Measurements from ENCODE around the gene USHBP1. TPM values are rescaled to one million over a fixed set of nuclear protein-coding genes. Genes with fewer than 3 reads are reported as not detected.

Gene USHBP1
- not detected in 2 replicates for total RNA-seq (2014; rRNA removed; shearing (Covaris generic))
- not detected in 2 replicates for polyA plus RNA-seq (2016; fragmentation: Nextera tagmentation; extraction: Ambion mirVana)

DNA sequence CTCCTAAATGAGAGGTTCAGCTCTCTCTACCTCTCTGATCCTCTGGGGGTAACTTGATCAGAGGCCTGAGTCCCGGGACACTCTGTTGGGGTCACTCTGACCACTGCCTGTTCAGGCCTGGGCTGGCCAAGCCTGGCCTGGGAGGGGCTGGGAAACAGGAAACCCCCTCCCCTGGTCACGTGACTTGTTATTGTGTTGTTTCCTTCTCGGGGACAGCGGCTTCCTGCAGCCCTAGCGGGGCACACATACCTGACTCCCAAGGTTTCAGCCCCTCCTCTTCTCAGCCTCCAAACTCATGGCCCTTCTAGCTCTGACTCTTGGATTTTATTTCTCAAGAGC is at the start of gene USHBP1:
TSS of gene USHBP1 (minus strand) at position 105 of the 339 bp plus-strand sequence. CDS start 446 bp downstream, outside the sequence.
- H3K9ac ChIP-seq, result no peak within 1 kb of the TSS

GRCh38 chr19:17314007-17314593 is 49.6 kb upstream of the USHBP1 start:
- Histone ChIP-seq H3K9me2 (ENCODE audit: insufficient read depth) (no peaks in the 10 kb centered on the region), H2AFZ (no peak overlapping the region), H3K9me3 (ENCODE audit: low read depth) (no peaks in the 10 kb centered on the region), H3K36me3 (ENCODE audit: low read depth) (no peaks in the 10 kb centered on the region; the same call in 1 of the 2 replicates), H3K4me3 (no peak overlapping the region), H3K27me3 (replicated peaks; ENCODE audit: insufficient read depth) (no peaks in the 10 kb centered on the region), H3K27ac (no peak overlapping the region), H3K4me2 (ENCODE audit: unreplicated experiment) (no peak overlapping the region), H4K20me1 (ENCODE audit: insufficient read depth) (no peaks in the 10 kb centered on the region), H3K4me1 (ENCODE audit: insufficient read depth) (peaks cover 23% of the 10 kb centered on the region), H3K9ac (no peak overlapping the region), H3K79me2 (ENCODE audit: insufficient read depth) (peaks cover 54% of the 10 kb centered on the region), H3F3A (ENCODE audit: insufficient read depth) (no peaks in the 10 kb centered on the region)
- no peak for DNase-seq
- WGBS, 2 experiments (ENCODE audit: low coverage in 1 of 2, low lambda C conversion rate in 2 of 2, missing lambda C conversion rate in 2 of 2), result 94 to 95% methylated on average over 19 of the region's 19 CpGs
- TF ChIP-seq EZH2 (IDR thresholded peaks at IDR 0.05; ENCODE audit: insufficient read depth, poor library complexity, severe bottlenecking) (no peak), EZH2phosphoT487 (IDR thresholded peaks at IDR 0.05; ENCODE audit: insufficient read depth, low read depth) (no peak)
- in situ Hi-C loops (cut with MboI), result no loop called here

More for the DNA sequence above, at the start of gene USHBP1:
- Histone ChIP-seq H3K27me3 (replicated peaks; ENCODE audit: insufficient read depth) (no peaks in the 10 kb centered on the region), H3K36me3 (ENCODE audit: low read depth) (no peaks in the 10 kb centered on the region), H3K4me2 (ENCODE audit: unreplicated experiment) (no peak within 1 kb of the TSS), H3K9me3 (ENCODE audit: low read depth) (no peaks in the 10 kb centered on the region), H3K79me2 (ENCODE audit: insufficient read depth) (peaks cover 22% of the 10 kb centered on the region), H3K9me2 (ENCODE audit: insufficient read depth) (no peaks in the 10 kb centered on the region), H2AFZ (no peak within 1 kb of the TSS), H3F3A (ENCODE audit: insufficient read depth) (peaks cover 7% of the 10 kb centered on the region), H3K27ac (no peak within 1 kb of the TSS), H4K20me1 (ENCODE audit: insufficient read depth) (no peaks in the 10 kb centered on the region), H3K4me3 (no peak within 1 kb of the TSS), H3K4me1 (ENCODE audit: insufficient read depth) (peaks cover 6% of the 10 kb centered on the region)
- in situ Hi-C loops (cut with MboI), result no loop called here
- DNase-seq, result no peak
- TF ChIP-seq EZH2 (IDR thresholded peaks at IDR 0.05; ENCODE audit: insufficient read depth, poor library complexity, severe bottlenecking) (no peak), EZH2phosphoT487 (IDR thresholded peaks at IDR 0.05; ENCODE audit: insufficient read depth, low read depth) (no peak)
- 33 to 39% methylated on average over 5 of the region's 5 CpGs for WGBS, 2 experiments (ENCODE audit: low coverage in 1 of 2, low lambda C conversion rate in 2 of 2, missing lambda C conversion rate in 2 of 2)

DNA sequence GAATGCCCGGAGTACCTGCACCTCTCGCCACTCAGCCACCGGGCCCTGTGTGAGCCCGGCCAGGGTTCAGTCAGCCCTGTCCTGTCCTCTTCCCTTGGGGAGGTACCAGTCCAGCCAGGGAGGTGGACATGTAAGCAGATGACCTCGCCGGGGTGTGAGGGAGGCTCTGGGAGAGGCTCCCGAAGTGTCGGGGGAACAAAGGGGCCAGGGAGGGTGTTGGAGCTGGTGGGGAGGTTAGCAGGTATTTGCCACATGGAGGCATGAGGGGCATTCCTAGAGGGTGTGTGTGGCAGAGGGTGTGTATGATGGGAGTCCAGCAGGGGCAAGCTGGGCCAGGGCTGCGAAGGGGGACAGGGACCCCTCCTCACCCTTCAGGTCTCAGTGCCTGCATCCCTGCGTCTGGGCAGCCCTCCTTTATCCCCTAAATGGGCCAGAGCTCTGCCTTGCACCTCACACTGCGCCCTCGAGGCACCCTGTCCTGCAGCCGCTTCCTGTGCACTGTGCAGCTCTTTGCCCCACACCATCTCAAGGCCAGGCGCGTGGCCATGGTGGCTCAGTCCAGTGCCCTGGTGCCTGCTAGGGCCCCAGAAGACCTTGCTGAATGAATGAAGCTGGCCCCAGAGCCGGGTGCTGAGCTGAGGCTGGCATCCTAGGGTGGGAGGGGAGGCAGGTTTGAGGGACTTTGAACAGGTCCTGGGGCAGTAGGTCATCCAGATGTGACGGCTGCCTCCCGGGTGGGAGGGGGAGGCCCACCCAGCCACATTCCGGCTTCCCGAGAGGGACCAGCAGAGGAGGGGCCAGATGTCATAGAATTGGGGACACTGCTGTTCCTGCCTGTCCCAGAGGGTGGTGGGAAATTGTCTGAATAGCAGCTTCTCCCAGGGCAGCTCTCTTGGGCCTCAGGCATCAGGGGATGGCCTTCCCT is 47.9 kb upstream of the USHBP1 start:
- WGBS, 2 experiments (ENCODE audit: low coverage in 1 of 2, low lambda C conversion rate in 2 of 2, missing lambda C conversion rate in 2 of 2), result 76 to 78% methylated on average over 19 to 20 of the region's 20 CpGs
- no peaks in the 10 kb centered on the region; the same call in 1 of the 2 replicates for H3K36me3 ChIP-seq (ENCODE audit: low read depth)
- in situ Hi-C loops (cut with MboI), result no loop called here
- peaks cover 23% of the 10 kb centered on the region for H3K4me1 ChIP-seq (ENCODE audit: insufficient read depth)
- no peaks in the 10 kb centered on the region for H3K9me3 ChIP-seq (ENCODE audit: low read depth)
- no peaks in the 10 kb centered on the region for H3K9me2 ChIP-seq (ENCODE audit: insufficient read depth)
- H4K20me1 ChIP-seq (ENCODE audit: insufficient read depth), result no peaks in the 10 kb centered on the region
- no peaks in the 10 kb centered on the region for H3F3A ChIP-seq (ENCODE audit: insufficient read depth)
- H3K27ac ChIP-seq, result peak overlapping the region; percentile 69
- H3K79me2 ChIP-seq (ENCODE audit: insufficient read depth), result peaks cover 60% of the 10 kb centered on the region
- peak overlapping the region; percentile 53 for H3K4me2 ChIP-seq (ENCODE audit: unreplicated experiment)
- no peak overlapping the region for H2AFZ ChIP-seq
- no peak for TF ChIP-seq EZH2 (IDR thresholded peaks at IDR 0.05; ENCODE audit: insufficient read depth, poor library complexity, severe bottlenecking)
- TF ChIP-seq EZH2phosphoT487 (IDR thresholded peaks at IDR 0.05; ENCODE audit: insufficient read depth, low read depth), result no peak
- H3K9ac ChIP-seq, result peak overlapping the region; percentile 62
- DNase-seq, result no peak
- no peaks in the 10 kb centered on the region for H3K27me3 ChIP-seq (replicated peaks; ENCODE audit: insufficient read depth)
- peak overlapping the region; percentile 43; the same call in 1 of the 2 replicates for H3K4me3 ChIP-seq

GRCh38 chr19:17311455-17312188 is 47.1 kb upstream of the USHBP1 start:
- Histone ChIP-seq H3F3A (ENCODE audit: insufficient read depth) (0 out of 2 replicates have a peak, but pooled peaks cover under 1% of the 10 kb centered on the region), H2AFZ (no peak overlapping the region), H3K27ac (peak overlapping the region; percentile 69), H3K4me2 (ENCODE audit: unreplicated experiment) (peak overlapping the region; percentile 53), H3K4me1 (ENCODE audit: insufficient read depth) (peaks cover 26% of the 10 kb centered on the region), H3K9ac (peak overlapping the region; percentile 62), H3K9me3 (ENCODE audit: low read depth) (no peaks in the 10 kb centered on the region), H3K4me3 (peak overlapping the region; percentile 43; the same call in 1 of the 2 replicates), H3K27me3 (replicated peaks; ENCODE audit: insufficient read depth) (no peaks in the 10 kb centered on the region), H3K36me3 (ENCODE audit: low read depth) (no peaks in the 10 kb centered on the region; the same call in 1 of the 2 replicates), H4K20me1 (ENCODE audit: insufficient read depth) (no peaks in the 10 kb centered on the region), H3K9me2 (ENCODE audit: insufficient read depth) (no peaks in the 10 kb centered on the region), H3K79me2 (ENCODE audit: insufficient read depth) (peaks cover 68% of the 10 kb centered on the region)
- peak; percentile 85 for DNase-seq
- in situ Hi-C loops (cut with MboI), result no loop called here
- TF ChIP-seq EZH2phosphoT487 (IDR thresholded peaks at IDR 0.05; ENCODE audit: insufficient read depth, low read depth) (no peak), EZH2 (IDR thresholded peaks at IDR 0.05; ENCODE audit: insufficient read depth, poor library complexity, severe bottlenecking) (no peak)
- 61 to 63% methylated on average over 10 to 11 of the region's 11 CpGs for WGBS, 2 experiments (ENCODE audit: low coverage in 1 of 2, low lambda C conversion rate in 2 of 2, missing lambda C conversion rate in 2 of 2)
